LHCN-M2 (cell line): ENCODE data around the gene UGT1A6. TPM values are rescaled to one million over a fixed set of nuclear protein-coding genes. Genes with fewer than 3 reads are reported as not detected.

Experiments
- DNase-seq: peaks from one replicate; pipeline ENCODE4 v3.0.0-alpha.2; 2012; ENCODE audit warnings: low read depth
- total RNA-seq: library from RNA; depleted of rRNA; stranded (reverse); fragments of >200 nt; gene quantifications from 2 replicates; pipeline ENCODE4 v1.2.3, GENCODE V29; 2014

Gene UGT1A6
- total RNA-seq, 1 experiment from 2014 or later, result not detected

- no peak for DNase-seq
Observed at GRCh38 chr2:233800208-233800607, 107.5 kb downstream of the UGT1A6 start.

GRCh38 chr2:233801357-233802131 lies 108.9 kb downstream of the UGT1A6 start:
- DNase-seq, result no peak

- DNase-seq, result no peak
Observed at GRCh38 chr2:233802132-233802815, 109.6 kb downstream of the UGT1A6 start.

- DNase-seq, result no peak
Observed at GRCh38 chr2:233803292-233803911, 110.7 kb downstream of the UGT1A6 start.

- DNase-seq, result no peak
Observed at GRCh38 chr2:233803994-233804393, 111.3 kb downstream of the UGT1A6 start.

GRCh38 chr2:233807215-233807865 lies 114.7 kb downstream of the UGT1A6 start:
- DNase-seq, result no peak

GRCh38 chr2:233807966-233808935 lies 115.6 kb downstream of the UGT1A6 start:
- no peak for DNase-seq

- DNase-seq, result no peak
Observed at GRCh38 chr2:233810385-233810784, 117.7 kb downstream of the UGT1A6 start.

- DNase-seq, result no peak
Observed at GRCh38 chr2:233811087-233811486, 118.4 kb downstream of the UGT1A6 start.

- DNase-seq, result no peak
Observed at GRCh38 chr2:233811732-233812131, 119.0 kb downstream of the UGT1A6 start.

GRCh38 chr2:233813236-233814055 lies 120.8 kb downstream of the UGT1A6 start:
- no peak for DNase-seq

- no peak for DNase-seq
Observed at GRCh38 chr2:233814056-233814835, 121.6 kb downstream of the UGT1A6 start.

- no peak for DNase-seq
Observed at GRCh38 chr2:233815861-233816260, 123.2 kb downstream of the UGT1A6 start.

- DNase-seq, result no peak
Observed at GRCh38 chr2:233816334-233816733, 123.6 kb downstream of the UGT1A6 start.

GRCh38 chr2:233816771-233817170 lies 124.1 kb downstream of the UGT1A6 start:
- DNase-seq, result no peak

- DNase-seq, result no peak
Observed at GRCh38 chr2:233817361-233817911, 124.7 kb downstream of the UGT1A6 start.

- no peak for DNase-seq
Observed at GRCh38 chr2:233817995-233818638, 125.4 kb downstream of the UGT1A6 start.
